ENCODE data around the gene RIMBP2.

Gene RIMBP2

GRCh38 chr12:130424858-130425697 lies 291.0 kb downstream of the RIMBP2 start:
- no peak overlapping the region for H3K4me3 ChIP-seq (ENCODE audit: low read length)
- no peaks in the 10 kb centered on the region for H3F3A ChIP-seq (ENCODE audit: insufficient read depth, low read length)
- TF ChIP-seq EZH2phosphoT487 (IDR thresholded peaks at IDR 0.05; ENCODE audit: low read length) = no peak
- no peaks in the 10 kb centered on the region for H3K4me1 ChIP-seq (ENCODE audit: low read length)
- no peaks in the 10 kb centered on the region for H3K9me3 ChIP-seq (replicated peaks; ENCODE audit: insufficient read depth, low read length)
- H3K9me2 ChIP-seq (replicated peaks; ENCODE audit: insufficient read depth, low read length) = no peaks in the 10 kb centered on the region
- H3K79me2 ChIP-seq (ENCODE audit: low read length) = no peaks in the 10 kb centered on the region
- no peak for DNase-seq
- no peak overlapping the region for H3K27ac ChIP-seq (ENCODE audit: low read length)
- H3K36me3 ChIP-seq (replicated peaks; ENCODE audit: insufficient read depth, low read length) = no peaks in the 10 kb centered on the region
- no peaks in the 10 kb centered on the region; the same call in 1 of the 2 replicates for H3K27me3 ChIP-seq (replicated peaks; ENCODE audit: insufficient read depth, low read length)
- no peak overlapping the region for H3K4me2 ChIP-seq (ENCODE audit: low read depth, low read length)
- H3K9ac ChIP-seq (ENCODE audit: low read length) = no peak overlapping the region
- H4K20me1 ChIP-seq (ENCODE audit: insufficient read depth, low read length) = no peaks in the 10 kb centered on the region
- H2AFZ ChIP-seq (ENCODE audit: low read length) = no peak overlapping the region

GRCh38 chr12:130423991-130424857 lies 291.9 kb downstream of the RIMBP2 start:
- H3K27ac ChIP-seq (ENCODE audit: low read length) = no peak overlapping the region
- H3K9me2 ChIP-seq (replicated peaks; ENCODE audit: insufficient read depth, low read length) = no peaks in the 10 kb centered on the region
- H3K9ac ChIP-seq (ENCODE audit: low read length) = no peak overlapping the region
- no peaks in the 10 kb centered on the region for H3K9me3 ChIP-seq (replicated peaks; ENCODE audit: insufficient read depth, low read length)
- H3K36me3 ChIP-seq (replicated peaks; ENCODE audit: insufficient read depth, low read length) = no peaks in the 10 kb centered on the region
- H3K4me1 ChIP-seq (ENCODE audit: low read length) = no peaks in the 10 kb centered on the region
- no peak overlapping the region for H2AFZ ChIP-seq (ENCODE audit: low read length)
- H4K20me1 ChIP-seq (ENCODE audit: insufficient read depth, low read length) = no peaks in the 10 kb centered on the region
- no peak for DNase-seq
- TF ChIP-seq EZH2 (optimal IDR thresholded peaks at IDR 0.05; ENCODE audit: low read depth, low read length) = no peak
- no peak for TF ChIP-seq EZH2phosphoT487 (IDR thresholded peaks at IDR 0.05; ENCODE audit: low read length)
- no peak for TF ChIP-seq CTCF (IDR thresholded peaks at IDR 0.05; ENCODE audit: low read length)
- no peaks in the 10 kb centered on the region; the same call in 1 of the 2 replicates for H3K27me3 ChIP-seq (replicated peaks; ENCODE audit: insufficient read depth, low read length)
- H3F3A ChIP-seq (ENCODE audit: insufficient read depth, low read length) = no peaks in the 10 kb centered on the region
- H3K4me2 ChIP-seq (ENCODE audit: low read depth, low read length) = no peak overlapping the region
- H3K79me2 ChIP-seq (ENCODE audit: low read length) = no peaks in the 10 kb centered on the region
- H3K4me3 ChIP-seq (ENCODE audit: low read length) = no peak overlapping the region

GRCh38 chr12:130423136-130423535 lies 293.0 kb downstream of the RIMBP2 start:
- Histone ChIP-seq H2AFZ (ENCODE audit: low read length) (no peak overlapping the region), H3K9ac (ENCODE audit: low read length) (no peak overlapping the region), H3K4me1 (ENCODE audit: low read length) (no peaks in the 10 kb centered on the region), H3F3A (ENCODE audit: insufficient read depth, low read length) (no peaks in the 10 kb centered on the region), H3K4me2 (ENCODE audit: low read depth, low read length) (no peak overlapping the region), H3K9me3 (replicated peaks; ENCODE audit: insufficient read depth, low read length) (no peaks in the 10 kb centered on the region), H3K36me3 (replicated peaks; ENCODE audit: insufficient read depth, low read length) (no peaks in the 10 kb centered on the region), H3K27ac (ENCODE audit: low read length) (no peak overlapping the region), H3K27me3 (replicated peaks; ENCODE audit: insufficient read depth, low read length) (no peaks in the 10 kb centered on the region; the same call in 1 of the 2 replicates), H3K79me2 (ENCODE audit: low read length) (no peaks in the 10 kb centered on the region), H3K4me3 (ENCODE audit: low read length) (no peak overlapping the region), H3K9me2 (replicated peaks; ENCODE audit: insufficient read depth, low read length) (no peaks in the 10 kb centered on the region), H4K20me1 (ENCODE audit: insufficient read depth, low read length) (no peaks in the 10 kb centered on the region)
- no peak for DNase-seq
- TF ChIP-seq EZH2 (optimal IDR thresholded peaks at IDR 0.05; ENCODE audit: low read depth, low read length) = no peak

- H3K27ac ChIP-seq (ENCODE audit: low read length) = no peak overlapping the region
- no peak for TF ChIP-seq EZH2 (optimal IDR thresholded peaks at IDR 0.05; ENCODE audit: low read depth, low read length)
- no peak for TF ChIP-seq CTCF (IDR thresholded peaks at IDR 0.05; ENCODE audit: low read length)
- TF ChIP-seq EZH2phosphoT487 (IDR thresholded peaks at IDR 0.05; ENCODE audit: low read length) = no peak
- no peaks in the 10 kb centered on the region for H4K20me1 ChIP-seq (ENCODE audit: insufficient read depth, low read length)
- DNase-seq = no peak
- no peaks in the 10 kb centered on the region for H3K9me2 ChIP-seq (replicated peaks; ENCODE audit: insufficient read depth, low read length)
- H3K4me2 ChIP-seq (ENCODE audit: low read depth, low read length) = no peak overlapping the region
- no peaks in the 10 kb centered on the region for H3F3A ChIP-seq (ENCODE audit: insufficient read depth, low read length)
- no peak overlapping the region for H3K4me3 ChIP-seq (ENCODE audit: low read length)
- no peaks in the 10 kb centered on the region; the same call in 1 of the 2 replicates for H3K27me3 ChIP-seq (replicated peaks; ENCODE audit: insufficient read depth, low read length)
- H2AFZ ChIP-seq (ENCODE audit: low read length) = no peak overlapping the region
- no peak overlapping the region for H3K9ac ChIP-seq (ENCODE audit: low read length)
- no peaks in the 10 kb centered on the region for H3K9me3 ChIP-seq (replicated peaks; ENCODE audit: insufficient read depth, low read length)
- no peaks in the 10 kb centered on the region for H3K4me1 ChIP-seq (ENCODE audit: low read length)
- no peaks in the 10 kb centered on the region for H3K36me3 ChIP-seq (replicated peaks; ENCODE audit: insufficient read depth, low read length)
- H3K79me2 ChIP-seq (ENCODE audit: low read length) = no peaks in the 10 kb centered on the region
These were observed 293.4 kb downstream of the RIMBP2 start for GRCh38 chr12:130422676-130423075.
